ENCODE data around the gene GSTK1.

DNA sequence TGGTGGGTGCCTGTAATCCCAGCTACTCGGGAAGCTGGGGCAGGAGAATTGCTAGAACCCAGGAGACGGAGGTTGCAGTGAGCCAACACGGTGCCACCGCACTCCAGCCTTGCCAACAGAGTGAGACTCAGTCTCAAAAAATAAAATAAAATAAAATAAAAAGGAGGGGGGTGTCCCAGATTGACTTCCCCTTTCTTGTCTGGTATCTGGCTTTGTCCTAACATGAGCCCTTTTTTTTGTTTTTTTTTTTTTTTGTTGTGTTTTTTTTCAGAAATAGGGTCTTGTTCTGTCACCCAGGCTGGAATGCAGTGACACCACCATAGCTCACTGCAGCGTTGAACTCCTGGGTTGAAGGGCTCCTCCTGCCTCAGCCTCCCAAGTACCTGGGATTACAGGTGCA lies 29.6 kb downstream of the GSTK1 start:
- TF ChIP-seq CTCF (IDR thresholded peaks at IDR 0.05) (no peak), POLR2A (IDR thresholded peaks at IDR 0.05) (no peak)
